ENCODE results near the gene ADORA2A. TPM values are rescaled to one million over a fixed set of nuclear protein-coding genes. Genes with fewer than 3 reads are reported as not detected.

The ADORA2A gene
- total RNA-seq, 1 donor from 2014 or later, result 16.2 TPM

Other genes with a start within 250 kb of the ADORA2A start
- 0.34 and 0.60 TPM in 2 replicates for gene SUSD2, start 246.1 kb upstream of the ADORA2A start, total RNA-seq
- gene GGT5, start 182.5 kb upstream of the ADORA2A start, total RNA-seq, result 4.9 and 27.8 TPM in 2 replicates
- 56.3 and 77.2 TPM in 2 replicates for gene SPECC1L, start 156.8 kb upstream of the ADORA2A start, total RNA-seq
- gene UPB1, start 67.7 kb downstream of the ADORA2A start, total RNA-seq, result 0.17 TPM in 1 of 2 replicates, not detected in the other
- 284 and 311 TPM in 2 replicates for gene GUCD1, start 127.5 kb downstream of the ADORA2A start, total RNA-seq
- 196 and 284 TPM in 2 replicates for gene SNRPD3, start 128.4 kb downstream of the ADORA2A start, total RNA-seq
- gene LRRC75B, start 165.5 kb downstream of the ADORA2A start, total RNA-seq, result 3.4 and 6.3 TPM in 2 replicates
- 2.2 and 2.6 TPM in 2 replicates for gene GGT1, start 175.6 kb downstream of the ADORA2A start, total RNA-seq